Neural cell (in vitro differentiated cells): ENCODE measurements around the gene AVPR1B. TPM values are rescaled to one million over a fixed set of nuclear protein-coding genes. Genes with fewer than 3 reads are reported as not detected.

Experiments used
- H2AFZ ChIP-seq: fragments of 200-600, 300-800 bp; sonication (generic), shearing (Covaris generic); 2 replicates; pipeline ENCODE4 v1.6.0; 2014; ENCODE audit warnings: low read depth, mild to moderate bottlenecking, antibody characterized with exemption, low read length, moderate library complexity
- H3F3A ChIP-seq: fragments of 200-600 bp; shearing (Covaris generic); 2 replicates; pipeline ENCODE4 v1.6.1; 2016; ENCODE audit warnings: mild to moderate bottlenecking, moderate library complexity, mixed read lengths, antibody characterized with exemption, low read length; ENCODE audit not compliant: insufficient read depth, poor library complexity, severe bottlenecking
- H3K27ac ChIP-seq: fragments of 200-600, 300-800 bp; sonication (generic), shearing (Covaris generic); 2 replicates; pipeline ENCODE4 v1.5.1; 2014; ENCODE audit warnings: mild to moderate bottlenecking, low read length, moderate library complexity
- H3K27me3 ChIP-seq: fragments of 300-800, 200-600 bp; sonication (generic), shearing (Covaris generic); 2 replicates; pipeline ENCODE4 v1.6.0; 2014; ENCODE audit warnings: mild to moderate bottlenecking, low read depth, low read length, moderate library complexity; ENCODE audit not compliant: insufficient read depth
- H3K36me3 ChIP-seq: fragments of 300-800, 200-600 bp; sonication (generic), shearing (Covaris generic); 2 replicates; pipeline ENCODE4 v1.5.1; 2014; ENCODE audit warnings: mild to moderate bottlenecking, antibody characterized with exemption, low read length, moderate library complexity; ENCODE audit not compliant: insufficient read depth
- H3K4me2 ChIP-seq: fragments of 300-800, 200-600 bp; sonication (generic), shearing (Covaris generic); 2 replicates; pipeline ENCODE4 v1.6.0; 2014; ENCODE audit warnings: mild to moderate bottlenecking, low read length
- H3K4me3 ChIP-seq: fragments of 300-800, 200-600 bp; sonication (generic), shearing (Covaris generic); 2 replicates; pipeline ENCODE4 v1.5.1; 2014; ENCODE audit warnings: mild to moderate bottlenecking, low read length, moderate library complexity
- H3K79me2 ChIP-seq: fragments of 200-600 bp; shearing (Covaris generic); replicated peaks from 2 replicates; pipeline ENCODE4 v1.6.0; 2014; ENCODE audit warnings: mild to moderate bottlenecking, low read length, moderate library complexity; ENCODE audit not compliant: insufficient read depth
- H3K9ac ChIP-seq: fragments of 300-800, 200-600 bp; sonication (generic), shearing (Covaris generic); 2 replicates; pipeline ENCODE4 v1.6.1; 2016; ENCODE audit warnings: mild to moderate bottlenecking, low read length, mixed read lengths
- H3K9me2 ChIP-seq: fragments of 200-600 bp; shearing (Covaris generic); 2 replicates; pipeline ENCODE4 v1.6.1; 2016; ENCODE audit warnings: mild to moderate bottlenecking, low read length, mixed read lengths; ENCODE audit not compliant: insufficient read depth
- H3K9me3 ChIP-seq: fragments of 200-600, 300-800 bp; sonication (generic), shearing (Covaris generic); 2 replicates; pipeline ENCODE4 v1.6.1; 2016; ENCODE audit warnings: mild to moderate bottlenecking, mixed run types, low read length, moderate library complexity, mixed read lengths
- H4K20me1 ChIP-seq: fragments of 200-600 bp; shearing (Covaris generic); 2 replicates; pipeline ENCODE4 v1.6.1; 2016; ENCODE audit warnings: mild to moderate bottlenecking, mixed run types; ENCODE audit not compliant: insufficient read depth
- CTCF ChIP-seq: fragments of 450-650 bp; IDR thresholded peaks from 2 replicates; pipeline ENCODE4 v1.5.1; 2014; ENCODE audit warnings: antibody characterized with exemption, mild to moderate bottlenecking, moderate library complexity; ENCODE audit not compliant: poor library complexity, severe bottlenecking
- EP300 ChIP-seq: fragments of 450-650 bp; conservative IDR thresholded peaks from 2 replicates; pipeline ENCODE4 v1.6.1; 2014; ENCODE audit warnings: antibody characterized with exemption, mild to moderate bottlenecking, moderate library complexity; ENCODE audit not compliant: poor library complexity, severe bottlenecking
- EZH2 ChIP-seq: fragments of 200-600, 300-800 bp; shearing (Covaris generic), sonication (generic); IDR thresholded peaks from 2 replicates; pipeline ENCODE4 v1.6.1; 2014; ENCODE audit warnings: antibody characterized with exemption, low read length, borderline replicate concordance, mild to moderate bottlenecking; ENCODE audit not compliant: insufficient read depth, poor library complexity, severe bottlenecking
- MXI1 ChIP-seq: fragments of 450-650 bp; conservative IDR thresholded peaks from 2 replicates; pipeline ENCODE4 v1.6.1; 2014; ENCODE audit warnings: antibody characterized with exemption, mild to moderate bottlenecking; ENCODE audit not compliant: poor library complexity, severe bottlenecking
- POLR2AphosphoS5 ChIP-seq: IDR thresholded peaks from 2 replicates; pipeline ENCODE4 v1.6.1; 2012
- RAD21 ChIP-seq: fragments of 450-650 bp; conservative IDR thresholded peaks from 2 replicates; pipeline ENCODE4 v1.6.1; 2014; ENCODE audit warnings: antibody characterized with exemption, mild to moderate bottlenecking, moderate library complexity
- SMC3 ChIP-seq: fragments of 450-650 bp; conservative IDR thresholded peaks from 2 replicates; pipeline ENCODE4 v1.6.1; 2014; ENCODE audit warnings: antibody characterized with exemption, mild to moderate bottlenecking, moderate library complexity; ENCODE audit not compliant: poor library complexity
- TAF1 ChIP-seq: IDR thresholded peaks from 2 replicates; pipeline ENCODE4 v1.6.1; 2012; ENCODE audit warnings: low read depth
- polyA plus RNA-seq: library from polyadenylated mRNA; depleted of rRNA; stranded (reverse); fragments of >200 nt; gene quantifications from 2 replicates; pipeline ENCODE4 v1.2.3, GENCODE V29; 2014
- TF ChIP-seq, protein P1 (sequence below): IDR thresholded peaks from 2 replicates; pipeline ENCODE4 v1.6.1; 2012; ENCODE audit warnings: borderline replicate concordance

The AVPR1B gene
- polyA plus RNA-seq, 1 donor from 2014 or later, result not detected

GRCh38 chr1:206087091-206087490, 30.1 kb downstream of the AVPR1B start:
- no peaks in the 10 kb centered on the region for H3K9me3 ChIP-seq
- H3K4me2 ChIP-seq, result no peak overlapping the region
- no peaks in the 10 kb centered on the region for H3K79me2 ChIP-seq
- H3K9me2 ChIP-seq, result no peaks in the 10 kb centered on the region
- no peak overlapping the region for H2AFZ ChIP-seq
- no peaks in the 10 kb centered on the region for H3K27me3 ChIP-seq
- no peaks in the 10 kb centered on the region for H3F3A ChIP-seq
- no peaks in the 10 kb centered on the region for H3K36me3 ChIP-seq
- no peak for TF ChIP-seq SMC3
- TF ChIP-seq, protein P1, sequence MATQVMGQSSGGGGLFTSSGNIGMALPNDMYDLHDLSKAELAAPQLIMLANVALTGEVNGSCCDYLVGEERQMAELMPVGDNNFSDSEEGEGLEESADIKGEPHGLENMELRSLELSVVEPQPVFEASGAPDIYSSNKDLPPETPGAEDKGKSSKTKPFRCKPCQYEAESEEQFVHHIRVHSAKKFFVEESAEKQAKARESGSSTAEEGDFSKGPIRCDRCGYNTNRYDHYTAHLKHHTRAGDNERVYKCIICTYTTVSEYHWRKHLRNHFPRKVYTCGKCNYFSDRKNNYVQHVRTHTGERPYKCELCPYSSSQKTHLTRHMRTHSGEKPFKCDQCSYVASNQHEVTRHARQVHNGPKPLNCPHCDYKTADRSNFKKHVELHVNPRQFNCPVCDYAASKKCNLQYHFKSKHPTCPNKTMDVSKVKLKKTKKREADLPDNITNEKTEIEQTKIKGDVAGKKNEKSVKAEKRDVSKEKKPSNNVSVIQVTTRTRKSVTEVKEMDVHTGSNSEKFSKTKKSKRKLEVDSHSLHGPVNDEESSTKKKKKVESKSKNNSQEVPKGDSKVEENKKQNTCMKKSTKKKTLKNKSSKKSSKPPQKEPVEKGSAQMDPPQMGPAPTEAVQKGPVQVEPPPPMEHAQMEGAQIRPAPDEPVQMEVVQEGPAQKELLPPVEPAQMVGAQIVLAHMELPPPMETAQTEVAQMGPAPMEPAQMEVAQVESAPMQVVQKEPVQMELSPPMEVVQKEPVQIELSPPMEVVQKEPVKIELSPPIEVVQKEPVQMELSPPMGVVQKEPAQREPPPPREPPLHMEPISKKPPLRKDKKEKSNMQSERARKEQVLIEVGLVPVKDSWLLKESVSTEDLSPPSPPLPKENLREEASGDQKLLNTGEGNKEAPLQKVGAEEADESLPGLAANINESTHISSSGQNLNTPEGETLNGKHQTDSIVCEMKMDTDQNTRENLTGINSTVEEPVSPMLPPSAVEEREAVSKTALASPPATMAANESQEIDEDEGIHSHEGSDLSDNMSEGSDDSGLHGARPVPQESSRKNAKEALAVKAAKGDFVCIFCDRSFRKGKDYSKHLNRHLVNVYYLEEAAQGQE, result no peak
- TF ChIP-seq MXI1, result no peak
- H4K20me1 ChIP-seq, result no peaks in the 10 kb centered on the region
- no peak overlapping the region for H3K4me3 ChIP-seq
- H3K9ac ChIP-seq, result no peak overlapping the region
- H3K27ac ChIP-seq, result no peak overlapping the region

DNA sequence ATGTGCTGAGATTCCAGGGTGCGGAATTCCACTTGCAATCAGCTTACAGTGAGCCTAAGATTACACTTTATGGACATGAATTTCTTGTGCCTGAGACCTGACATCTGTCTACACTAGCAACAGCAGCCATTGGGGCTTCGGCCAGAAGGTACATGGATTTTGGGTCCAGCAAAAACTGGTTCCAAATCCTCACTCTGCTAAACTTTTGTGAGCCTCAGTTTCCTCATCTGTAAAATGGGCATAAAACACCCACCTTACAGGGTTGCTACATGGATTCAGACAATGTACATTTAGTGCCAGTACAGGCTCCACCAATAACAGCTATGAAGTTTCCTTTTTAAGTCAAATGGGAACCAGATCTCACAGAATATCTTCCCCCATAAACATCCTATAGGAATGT, 33.4 kb downstream of the AVPR1B start:
- Histone ChIP-seq H3K9me3 (no peaks in the 10 kb centered on the region), H3K27ac (no peak overlapping the region), H3K4me2 (no peak overlapping the region), H3K79me2 (no peaks in the 10 kb centered on the region), H3K27me3 (no peaks in the 10 kb centered on the region), H3K36me3 (no peaks in the 10 kb centered on the region), H4K20me1 (no peaks in the 10 kb centered on the region), H3K4me3 (no peak overlapping the region), H3F3A (no peaks in the 10 kb centered on the region), H2AFZ (no peak overlapping the region), H3K9ac (no peak overlapping the region), H3K9me2 (no peaks in the 10 kb centered on the region)
- TF ChIP-seq POLR2AphosphoS5, result no peak
- TF ChIP-seq, protein P1, result no peak
- no peak for TF ChIP-seq SMC3
- no peak for TF ChIP-seq TAF1
- TF ChIP-seq RAD21, result no peak
- no peak for TF ChIP-seq EP300
- no peak for TF ChIP-seq MXI1
- TF ChIP-seq EZH2, result no peak
- no peak for TF ChIP-seq CTCF
